Liver (tissue), 3 donors: Measurements from ENCODE around the gene DAPK2.

ENCODE experiments used
- CTCF ChIP-seq: fragments of 150-350 bp; IDR thresholded peaks from 2 replicates; pipeline ENCODE4 v1.5.1; 2017; ENCODE audit warnings: improper control_type of control experiment, low read depth, low read length; ENCODE audit not compliant: missing input control
- FOXA2 ChIP-seq: IDR thresholded peaks from 2 replicates; pipeline ENCODE4 v1.6.1; 2016; ENCODE audit warnings: antibody characterized with exemption
- HNF4G ChIP-seq: IDR thresholded peaks from 2 replicates; pipeline ENCODE4 v1.6.1; 2016; ENCODE audit warnings: antibody characterized with exemption
- donor health status: healthy.
- donor health status: healthy.

DNA sequence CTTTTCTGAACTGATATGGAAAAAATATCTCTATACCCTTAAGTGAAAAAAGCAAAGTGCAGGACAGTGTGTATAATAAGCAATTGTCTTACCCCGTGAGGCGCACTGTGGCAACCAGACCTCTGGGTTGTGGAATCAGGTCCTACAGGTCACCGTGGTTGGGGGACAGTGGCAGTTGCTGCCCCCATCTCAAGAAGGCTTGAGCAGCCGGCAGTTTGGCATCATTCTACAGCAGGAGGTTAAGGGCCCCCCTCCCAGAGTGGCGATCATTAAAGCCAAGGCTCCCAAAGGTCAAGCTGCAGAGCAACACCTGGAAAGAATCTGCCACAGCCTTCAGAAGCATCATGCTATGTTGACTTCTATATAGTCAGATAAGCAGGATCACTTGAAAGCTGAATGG lies 156.5 kb downstream of the DAPK2 start:
- TF ChIP-seq CTCF (no peak), FOXA2 (no peak), HNF4G (no peak)
